ENCODE results near the gene ZFP36L1. TPM values are rescaled to one million over a fixed set of nuclear protein-coding genes. Genes with fewer than 3 reads are reported as not detected.

The ZFP36L1 gene
- total RNA-seq, 2 donors from 2014 or later, result 233 to 326 TPM

GRCh38 chr14:68739701-68740100 is 53.2 kb downstream of the ZFP36L1 start:
- TF ChIP-seq, protein P1, sequence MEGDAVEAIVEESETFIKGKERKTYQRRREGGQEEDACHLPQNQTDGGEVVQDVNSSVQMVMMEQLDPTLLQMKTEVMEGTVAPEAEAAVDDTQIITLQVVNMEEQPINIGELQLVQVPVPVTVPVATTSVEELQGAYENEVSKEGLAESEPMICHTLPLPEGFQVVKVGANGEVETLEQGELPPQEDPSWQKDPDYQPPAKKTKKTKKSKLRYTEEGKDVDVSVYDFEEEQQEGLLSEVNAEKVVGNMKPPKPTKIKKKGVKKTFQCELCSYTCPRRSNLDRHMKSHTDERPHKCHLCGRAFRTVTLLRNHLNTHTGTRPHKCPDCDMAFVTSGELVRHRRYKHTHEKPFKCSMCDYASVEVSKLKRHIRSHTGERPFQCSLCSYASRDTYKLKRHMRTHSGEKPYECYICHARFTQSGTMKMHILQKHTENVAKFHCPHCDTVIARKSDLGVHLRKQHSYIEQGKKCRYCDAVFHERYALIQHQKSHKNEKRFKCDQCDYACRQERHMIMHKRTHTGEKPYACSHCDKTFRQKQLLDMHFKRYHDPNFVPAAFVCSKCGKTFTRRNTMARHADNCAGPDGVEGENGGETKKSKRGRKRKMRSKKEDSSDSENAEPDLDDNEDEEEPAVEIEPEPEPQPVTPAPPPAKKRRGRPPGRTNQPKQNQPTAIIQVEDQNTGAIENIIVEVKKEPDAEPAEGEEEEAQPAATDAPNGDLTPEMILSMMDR (IDR thresholded peaks at IDR 0.05), result no peak
- H3K9me3 ChIP-seq, result no peaks in the 10 kb centered on the region
- ATAC-seq (ENCODE audit: insufficient number of reproducible peaks, low FRiP score, low read depth) (no peak), DNase-seq (ENCODE audit: low spot score) (no peak)
- no peaks in the 10 kb centered on the region for H3K36me3 ChIP-seq
- no peaks in the 10 kb centered on the region for H3K27me3 ChIP-seq (replicated peaks; ENCODE audit: insufficient read depth)
- H3K4me3 ChIP-seq, result no peak overlapping the region
- H3K4me1 ChIP-seq (ENCODE audit: control insufficient read depth in 1 of 2, low read depth in 2 of 2), result peaks cover 11 to 17% of the 10 kb centered on the region in 2 donors
- H3K27ac ChIP-seq, result no peak overlapping the region

- Histone ChIP-seq H3K4me1 (ENCODE audit: control insufficient read depth in 1 of 2, low read depth in 2 of 2) (peaks cover 11 to 17% of the 10 kb centered on the region in 2 donors), H3K9me3 (no peaks in the 10 kb centered on the region), H3K4me3 (no peak overlapping the region), H3K27me3 (replicated peaks; ENCODE audit: insufficient read depth) (no peaks in the 10 kb centered on the region), H3K27ac (no peak overlapping the region), H3K36me3 (no peaks in the 10 kb centered on the region)
- ATAC-seq (ENCODE audit: insufficient number of reproducible peaks, low FRiP score, low read depth), result no peak
- no peak for DNase-seq (ENCODE audit: low spot score)
- TF ChIP-seq, protein P1 (IDR thresholded peaks at IDR 0.05), result no peak
Measured at GRCh38 chr14:68738559-68738958, 54.3 kb downstream of the ZFP36L1 start.

Other genes starting within 250 kb of the ZFP36L1 start
- 1,000 to 10,000 TPM; 1,201 to 1,291 TPM for gene ACTN1, start 186.2 kb upstream of the ZFP36L1 start, total RNA-seq

Data from thoracic aorta (tissue), 2 donors.